MM.1S (cell line): ENCODE data around the gene SLC2A11.

Source experiments
- CTCF ChIP-seq: fragments of 300-600 bp; sonication (generic); IDR thresholded peaks from 2 replicates; pipeline ENCODE4 v1.5.1; 2016; ENCODE audit warnings: antibody characterized with exemption, low read length, mixed read lengths
- EZH2 ChIP-seq: fragments of 300-600 bp; sonication (generic); optimal IDR thresholded peaks from 2 replicates; pipeline ENCODE3; 2017; ENCODE audit warnings: low read depth, mild to moderate bottlenecking, antibody characterized with exemption, low read length, mixed read lengths
- EZH2phosphoT487 ChIP-seq: fragments of 300-600 bp; sonication (generic); IDR thresholded peaks from 2 replicates; pipeline ENCODE4 v1.6.1; 2018; ENCODE audit warnings: antibody characterized with exemption, low read length

DNA sequence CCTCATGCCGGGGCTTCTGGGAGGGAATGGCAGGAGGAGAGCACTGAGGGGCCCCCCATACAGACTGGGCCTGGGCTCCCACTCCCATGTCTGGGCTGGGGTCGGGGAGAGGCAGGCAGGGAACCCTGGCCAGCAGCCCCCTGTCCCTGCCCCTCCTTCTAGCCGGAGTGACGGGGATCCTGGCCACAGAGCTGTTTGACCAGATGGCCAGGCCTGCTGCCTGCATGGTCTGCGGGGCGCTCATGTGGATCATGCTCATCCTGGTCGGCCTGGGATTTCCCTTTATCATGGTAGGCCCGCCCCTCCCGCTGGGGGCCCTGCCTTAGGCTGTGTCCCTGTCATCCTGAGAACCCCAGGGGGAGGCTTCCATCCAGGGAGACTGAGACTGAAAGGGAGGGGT is 26.5 kb downstream of the SLC2A11 start:
- TF ChIP-seq EZH2 (no peak), CTCF (no peak), EZH2phosphoT487 (no peak)
